Stimulated activated CD4-positive, alpha-beta T cell treated with anti-CD3 and anti-CD28 coated beads, Interleukin-12 subunit alpha, Interleukin-12 subunit beta, amount 100 ng/mL, for 24 hours (primary cell): ENCODE data around the gene UBN1.

Experiments
- DNase-seq, 2 experiments: peaks; one replicate each; pipeline ENCODE4 v3.0.0-alpha.2; 2020; ENCODE audit warnings: low read depth in 2 of 2

Gene UBN1

DNA sequence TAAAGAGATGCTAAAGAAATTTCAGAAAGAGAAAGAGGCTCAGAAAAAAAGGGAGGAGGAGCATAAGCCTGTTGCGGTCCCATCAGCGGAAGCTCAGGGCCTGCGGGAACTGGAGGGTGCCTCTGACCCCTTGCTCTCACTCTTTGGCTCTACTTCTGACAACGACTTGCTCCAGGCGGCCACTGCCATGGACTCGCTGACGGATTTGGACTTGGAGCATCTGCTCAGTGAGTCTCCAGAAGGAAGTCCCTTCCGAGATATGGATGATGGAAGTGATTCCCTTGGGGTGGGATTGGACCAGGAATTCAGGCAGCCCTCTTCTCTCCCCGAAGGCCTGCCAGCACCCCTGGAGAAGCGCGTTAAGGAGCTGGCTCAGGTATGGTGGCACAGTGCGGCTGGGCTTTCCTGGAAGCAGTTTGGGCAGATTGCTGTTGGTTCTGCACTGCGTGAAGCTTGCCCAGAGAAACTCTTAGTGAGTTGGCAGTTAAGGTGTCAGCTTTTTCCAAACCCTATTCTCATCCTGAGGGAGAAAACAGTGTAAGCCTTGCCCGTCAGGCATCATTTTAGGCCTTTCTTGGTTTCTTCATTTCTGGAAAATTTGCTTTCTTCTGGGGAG, 13.6 kb downstream of the UBN1 start:
- DNase-seq: no peak

DNA sequence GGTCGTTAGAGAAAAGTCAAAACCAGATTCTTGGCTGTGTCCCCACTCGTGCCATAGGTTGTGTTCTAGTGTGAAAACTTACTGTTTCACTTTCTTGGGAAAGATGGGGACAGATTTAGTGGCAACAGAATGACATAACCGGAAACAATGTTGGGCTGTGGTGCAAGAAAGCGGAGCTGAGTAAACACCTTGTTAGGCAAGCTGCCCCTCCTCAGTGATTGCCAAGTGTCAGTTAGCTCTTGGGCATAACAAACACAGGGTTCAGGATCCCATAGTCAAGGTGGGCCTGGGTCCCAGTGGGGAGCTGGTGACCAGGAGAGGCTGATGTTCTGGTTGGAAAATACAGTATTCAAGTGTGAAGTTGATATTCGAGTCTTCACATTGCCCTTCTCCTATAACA, 15.4 kb downstream of the UBN1 start:
- no peak for DNase-seq

DNA sequence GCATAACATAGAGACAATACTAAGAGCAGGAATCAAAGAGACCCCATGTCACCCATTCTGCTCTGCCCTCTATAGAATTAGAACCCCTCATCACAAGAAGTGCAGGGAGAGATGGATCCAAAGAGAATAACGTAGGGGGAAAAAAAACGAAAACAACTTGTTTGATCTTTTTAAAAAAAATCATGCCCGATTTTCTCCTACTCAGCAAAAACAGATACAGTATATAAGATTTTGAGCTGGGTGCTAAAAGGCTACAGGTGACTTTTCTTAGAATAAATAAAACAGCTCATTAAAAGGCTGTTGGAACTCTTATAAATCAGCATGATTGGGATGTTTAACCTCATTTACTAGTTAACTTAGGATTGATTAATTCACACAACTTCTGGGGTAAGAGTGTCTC, 17.4 kb downstream of the UBN1 start:
- DNase-seq: no peak

DNA sequence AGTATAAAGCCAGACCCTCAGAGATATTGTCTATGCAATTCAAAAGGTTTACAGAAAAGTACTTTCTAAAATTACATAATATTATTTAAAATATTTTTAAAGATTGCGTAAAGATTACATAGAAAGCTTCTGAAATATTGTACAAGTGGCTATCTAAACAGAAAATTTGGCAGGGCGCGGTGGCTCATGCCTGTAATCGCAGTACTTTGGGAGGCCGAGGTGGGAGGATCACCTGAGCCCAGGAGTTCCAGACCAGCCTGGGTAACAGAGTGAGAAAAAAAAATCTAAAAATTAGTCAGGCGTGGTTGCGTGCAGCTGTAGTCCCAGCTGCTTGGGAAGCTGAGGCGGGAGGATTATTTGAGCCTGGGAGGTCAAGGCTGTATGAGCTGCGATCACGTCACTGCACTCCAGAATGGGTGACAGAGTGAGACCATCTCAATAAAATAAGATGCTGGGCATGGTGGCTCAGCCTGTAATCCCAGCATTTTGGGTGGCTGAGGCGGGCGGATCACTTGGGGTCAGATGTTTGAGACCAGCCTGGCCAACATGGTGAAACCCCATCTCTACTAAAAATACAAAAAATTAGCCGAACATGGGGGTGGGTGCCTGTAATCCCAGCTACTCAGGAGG, 18.1 kb downstream of the UBN1 start:
- no peak for DNase-seq

DNA sequence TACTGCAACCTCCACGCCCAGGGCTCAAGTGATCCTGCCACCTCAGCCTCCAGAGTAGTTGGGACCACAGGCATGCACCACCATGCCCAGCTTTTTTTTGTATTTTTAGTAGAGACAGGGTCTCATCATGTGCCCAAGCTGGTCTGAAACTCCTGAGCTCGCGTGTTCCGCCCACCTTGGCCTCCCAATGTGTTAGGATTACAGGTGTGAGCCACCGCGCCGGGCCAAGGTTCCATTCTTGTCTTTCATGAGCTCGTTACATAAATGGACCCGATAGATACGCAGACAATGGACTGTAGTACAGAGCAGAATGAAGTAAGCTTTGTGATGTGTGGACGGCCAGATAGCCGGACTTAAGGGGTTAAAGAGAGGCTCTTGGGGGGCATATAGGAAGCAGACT, 19.3 kb downstream of the UBN1 start:
- no peak for DNase-seq

DNA sequence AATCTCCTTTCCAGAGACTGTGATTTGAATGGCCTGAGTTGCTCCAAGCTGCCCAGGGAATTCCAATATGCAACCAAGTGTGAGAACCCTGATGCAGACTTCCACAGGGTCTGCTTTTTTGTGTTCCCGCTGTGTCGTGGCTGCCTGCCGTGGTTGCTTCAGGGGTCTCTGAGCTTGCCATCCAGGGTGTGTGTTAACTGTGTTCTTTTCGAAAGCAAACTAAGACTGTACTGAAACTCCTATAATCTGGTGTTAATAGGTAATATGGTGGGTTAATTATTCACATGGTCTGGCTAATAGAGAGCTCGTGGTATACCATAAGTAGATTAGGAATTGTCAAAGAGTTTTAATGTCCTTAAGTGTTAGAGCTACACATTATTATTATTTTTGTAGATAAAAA, 20.7 kb downstream of the UBN1 start:
- no peak for DNase-seq

DNA sequence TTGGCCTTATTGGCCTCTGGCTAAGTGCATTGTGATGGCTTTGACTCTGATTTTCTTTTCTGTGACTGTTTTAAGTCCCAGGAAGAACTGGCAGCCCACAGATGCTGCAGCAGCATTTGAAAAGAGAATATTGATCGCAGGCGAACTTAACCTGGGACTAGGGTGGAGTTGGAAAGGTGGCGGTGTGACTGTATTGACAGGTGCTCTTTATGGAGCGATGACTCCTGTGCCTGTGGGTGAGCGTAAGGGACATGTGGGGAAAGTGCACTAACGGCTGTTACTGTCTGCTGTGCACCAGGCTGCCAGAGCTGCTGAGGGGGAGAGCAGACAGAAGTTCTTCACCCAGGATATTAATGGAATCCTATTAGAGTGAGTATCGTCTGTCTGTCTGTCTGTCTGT, 21.3 kb downstream of the UBN1 start:
- no peak for DNase-seq

DNA sequence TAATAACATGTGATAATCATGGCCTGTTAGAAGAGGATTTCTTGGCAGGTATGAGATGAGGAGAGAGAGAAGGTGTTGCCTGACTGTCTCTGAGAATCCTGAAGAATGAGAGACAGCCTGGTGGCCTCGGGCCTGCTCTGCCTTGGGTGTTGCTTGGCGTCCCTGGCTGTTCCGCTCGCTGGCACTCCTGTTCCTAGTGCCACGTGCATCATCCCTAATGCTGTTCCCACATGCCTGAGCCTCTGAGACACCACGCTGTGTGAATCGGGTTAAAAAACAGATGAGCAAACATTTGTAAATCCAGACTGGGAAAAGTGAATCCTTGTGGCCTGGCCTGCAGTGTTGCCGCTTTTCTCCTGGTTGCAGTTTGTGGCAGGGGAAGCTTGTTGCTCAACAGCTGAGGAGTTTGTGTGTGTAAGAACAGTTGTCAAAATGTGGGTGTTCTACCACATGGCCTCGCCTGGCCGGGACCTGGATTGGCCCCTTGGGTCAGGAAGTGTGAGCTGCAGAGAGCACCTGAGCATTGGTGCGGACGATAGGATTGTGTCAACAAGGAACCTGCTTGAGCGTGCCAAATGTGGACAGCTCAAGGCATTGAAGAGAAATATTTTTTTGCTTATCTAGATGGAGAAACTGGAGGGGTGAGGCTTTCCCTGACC, 22.0 kb downstream of the UBN1 start:
- DNase-seq: no peak

DNA sequence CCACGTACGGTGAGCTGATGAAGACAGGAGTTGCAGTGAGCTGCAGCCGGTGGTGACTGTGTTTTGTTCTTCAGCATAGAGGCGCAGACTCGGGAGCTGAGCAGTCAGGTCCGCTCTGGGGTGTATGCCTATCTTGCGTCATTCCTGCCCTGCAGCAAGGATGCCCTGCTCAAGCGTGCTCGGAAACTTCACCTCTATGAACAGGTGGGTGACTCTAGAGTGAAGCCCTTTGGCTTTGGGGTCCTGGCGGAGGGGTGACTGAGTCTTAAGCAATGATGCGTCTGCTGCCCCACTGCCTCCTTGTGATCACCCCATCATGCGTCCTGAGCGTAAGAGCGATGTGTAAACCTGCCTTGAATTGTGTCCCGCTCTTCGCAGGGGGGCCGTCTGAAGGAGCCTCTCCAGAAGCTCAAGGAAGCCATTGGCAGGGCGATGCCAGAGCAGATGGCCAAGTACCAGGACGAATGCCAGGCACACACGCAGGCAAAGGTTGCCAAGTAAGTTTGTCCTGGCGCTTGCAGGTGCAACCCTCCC, 22.9 kb downstream of the UBN1 start:
- DNase-seq: no peak

DNA sequence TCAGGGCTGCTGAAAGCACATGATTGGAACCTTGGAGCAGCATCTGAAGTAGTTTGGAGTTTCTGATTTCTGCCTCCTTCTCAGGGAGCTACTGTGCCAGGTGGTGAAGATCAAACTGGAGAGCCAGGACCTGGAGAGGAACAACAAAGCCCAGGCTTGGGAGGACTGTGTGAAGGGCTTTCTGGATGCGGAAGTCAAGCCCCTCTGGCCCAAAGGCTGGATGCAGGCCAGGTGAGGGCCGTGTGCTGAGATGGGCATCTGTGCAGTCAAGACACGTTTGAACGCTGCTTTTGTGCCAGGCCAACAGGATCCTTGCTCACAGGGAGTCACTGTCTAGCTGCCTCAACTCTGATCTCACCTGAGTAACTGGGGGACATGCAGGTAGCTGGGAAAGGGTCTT, 23.8 kb downstream of the UBN1 start:
- DNase-seq: no peak

DNA sequence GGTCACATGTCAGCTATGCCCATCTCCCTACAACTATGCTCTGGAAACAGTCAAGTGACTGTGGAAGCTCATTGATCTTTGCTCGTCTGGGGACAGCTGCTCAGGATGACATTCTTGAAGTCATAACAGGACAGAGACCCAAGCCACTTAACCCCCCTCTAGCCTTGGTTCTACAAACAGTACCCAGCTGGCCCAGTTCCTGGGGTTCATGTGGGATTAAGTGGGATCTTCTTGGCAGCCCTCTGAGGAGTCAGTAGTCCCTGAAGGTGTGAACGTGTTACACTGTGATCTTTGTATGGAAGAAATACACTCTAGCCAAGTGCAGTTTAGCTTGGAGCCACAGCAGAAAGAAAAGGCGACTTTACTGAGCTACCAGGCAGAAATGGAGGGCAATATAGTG, 25.8 kb downstream of the UBN1 start:
- no peak for DNase-seq

DNA sequence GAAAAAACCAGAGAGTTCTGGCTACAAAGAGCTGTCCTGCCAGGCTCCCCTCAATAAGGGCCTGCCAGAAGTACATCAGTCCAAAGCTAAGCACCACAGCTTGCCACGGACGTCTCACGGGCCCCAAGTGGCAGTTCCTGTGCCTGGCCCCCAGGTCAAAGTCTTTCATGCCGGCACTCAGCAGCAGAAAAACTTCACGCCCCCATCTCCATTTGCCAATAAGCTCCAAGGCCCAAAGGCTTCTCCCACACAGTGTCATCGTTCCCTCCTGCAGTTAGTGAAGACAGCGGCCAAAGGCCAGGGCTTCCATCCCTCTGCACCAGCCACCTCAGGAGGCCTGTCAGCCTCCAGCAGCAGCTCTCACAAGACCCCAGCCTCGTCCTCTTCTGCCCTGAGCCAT, 27.4 kb downstream of the UBN1 start:
- DNase-seq: no peak

DNA sequence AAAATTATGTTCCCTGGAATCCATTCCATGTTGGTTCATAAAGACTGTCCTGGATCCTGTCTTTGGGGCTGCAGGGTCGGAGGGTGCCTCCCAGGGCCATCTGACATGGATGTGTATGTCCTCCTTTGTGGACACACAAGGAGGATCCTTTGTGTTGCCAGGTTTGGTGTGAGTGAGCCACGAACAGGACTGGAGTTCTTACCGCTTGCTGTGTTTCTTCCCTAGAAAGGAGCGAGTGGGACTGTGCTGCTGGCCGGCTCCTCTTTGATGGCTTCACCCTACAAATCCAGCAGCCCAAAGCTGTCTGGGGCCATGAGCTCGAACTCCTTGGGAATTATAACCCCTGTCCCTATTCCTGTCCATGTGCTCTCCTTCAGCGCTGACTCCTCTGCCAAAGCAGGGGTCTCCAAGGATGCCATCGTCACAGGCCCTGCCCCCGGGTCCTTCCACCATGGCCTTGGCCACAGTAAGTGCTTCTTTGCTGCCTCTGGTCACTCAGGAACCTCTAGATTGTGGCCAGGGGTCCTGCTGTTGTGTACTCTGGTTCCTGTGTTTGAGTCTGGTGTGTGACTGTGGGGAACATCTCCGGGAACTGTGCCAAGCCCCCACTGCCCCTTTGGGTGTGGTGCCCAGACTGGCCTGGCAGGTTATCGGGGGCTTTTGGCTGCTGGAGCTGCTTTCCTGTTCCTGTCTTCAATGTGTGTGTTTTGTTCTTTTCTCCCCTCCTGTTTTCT, 29.5 kb downstream of the UBN1 start:
- no peak for DNase-seq

DNA sequence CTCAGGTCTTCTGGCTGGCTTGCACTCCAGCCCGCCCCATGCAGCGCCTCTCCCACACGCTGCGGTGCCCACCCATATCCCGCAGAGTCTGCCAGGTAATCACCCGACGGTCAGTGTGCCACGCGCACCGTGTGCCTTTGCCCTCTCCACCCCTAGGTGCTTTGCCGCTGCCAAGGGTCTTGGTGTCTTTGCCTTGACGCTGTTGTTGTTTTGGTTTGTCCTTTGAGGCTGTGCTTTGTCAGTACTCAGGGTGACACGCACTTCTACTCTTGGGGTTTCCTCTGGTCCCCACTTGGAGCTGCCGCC, 30.1 kb downstream of the UBN1 start:
- DNase-seq: no peak

DNA sequence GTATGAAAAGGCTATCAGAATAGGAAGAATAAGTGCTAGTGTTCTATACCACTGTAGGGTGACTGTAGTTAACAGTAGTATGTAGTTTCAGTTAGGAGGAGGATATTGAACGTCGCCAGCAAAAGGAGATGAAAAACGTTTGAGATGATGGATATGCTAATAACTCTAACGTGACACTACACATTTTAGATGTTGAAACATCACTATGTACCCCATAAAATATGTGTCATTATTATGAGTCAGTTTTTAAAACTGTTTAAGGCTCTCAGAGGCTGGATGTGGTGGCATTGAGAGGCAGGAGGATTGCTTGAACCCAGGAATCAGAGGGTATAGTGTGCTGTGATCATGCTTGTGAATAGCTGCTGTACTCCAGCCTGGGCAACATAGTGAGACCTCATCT, 31.8 kb downstream of the UBN1 start:
- DNase-seq: no peak

DNA sequence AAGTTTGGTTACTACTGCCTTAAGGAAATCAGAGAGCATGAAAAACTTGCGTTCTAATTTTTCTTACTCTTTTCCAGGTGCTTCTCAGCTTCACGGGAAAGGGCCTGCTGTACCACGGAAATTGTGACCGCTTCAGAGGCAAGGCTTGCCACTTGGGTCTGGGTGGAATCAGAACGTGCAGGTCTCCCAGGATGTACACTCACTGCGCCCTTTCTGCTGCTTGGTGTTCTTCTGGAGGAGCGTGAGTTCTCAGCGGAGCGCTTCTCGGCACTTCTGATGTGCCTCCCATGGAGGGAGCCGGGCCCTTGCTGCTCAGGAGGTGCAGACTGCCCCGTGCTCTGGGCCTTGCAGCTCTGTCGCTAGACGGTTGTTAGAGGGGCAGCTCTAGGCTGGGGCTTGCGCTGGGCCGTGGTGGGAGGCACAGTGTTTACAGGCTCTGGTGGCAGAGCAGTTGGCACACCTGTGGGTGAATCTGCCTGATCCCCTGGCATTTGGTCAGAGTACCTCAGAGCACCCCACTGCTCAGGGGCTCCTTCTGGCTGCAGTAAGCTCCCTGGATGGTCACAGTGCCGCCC, 32.8 kb downstream of the UBN1 start:
- no peak for DNase-seq

DNA sequence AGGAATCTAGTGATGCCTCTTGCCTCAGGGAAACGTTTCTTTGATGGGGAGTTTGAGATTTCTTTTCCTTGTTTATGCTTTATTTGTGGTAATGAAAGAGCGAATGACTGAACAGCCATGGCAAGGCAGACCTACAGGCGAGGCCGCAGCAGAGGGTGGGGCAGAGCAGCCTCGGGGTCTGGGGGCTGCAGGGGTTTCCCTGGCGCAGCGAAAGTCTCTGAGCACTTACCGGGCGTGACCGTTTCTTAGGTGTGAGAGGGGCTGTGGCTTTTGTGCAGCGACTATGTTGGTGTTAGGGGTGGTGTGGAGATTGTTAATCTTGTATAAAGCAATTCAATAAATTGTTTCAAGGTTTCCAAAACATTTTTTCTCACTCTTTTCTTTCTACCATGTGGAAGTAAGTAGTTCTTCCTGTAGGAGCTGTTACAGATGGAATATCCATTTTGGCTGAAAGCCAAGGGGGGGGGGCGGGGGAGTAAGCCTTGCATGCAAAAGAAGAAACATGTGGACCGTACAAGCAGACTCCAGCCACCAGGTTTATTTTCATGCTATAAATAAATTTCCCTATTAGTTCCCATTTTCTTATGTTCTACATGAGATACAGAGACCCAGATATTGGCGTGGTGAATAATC, 34.8 kb downstream of the UBN1 start:
- no peak for DNase-seq

DNA sequence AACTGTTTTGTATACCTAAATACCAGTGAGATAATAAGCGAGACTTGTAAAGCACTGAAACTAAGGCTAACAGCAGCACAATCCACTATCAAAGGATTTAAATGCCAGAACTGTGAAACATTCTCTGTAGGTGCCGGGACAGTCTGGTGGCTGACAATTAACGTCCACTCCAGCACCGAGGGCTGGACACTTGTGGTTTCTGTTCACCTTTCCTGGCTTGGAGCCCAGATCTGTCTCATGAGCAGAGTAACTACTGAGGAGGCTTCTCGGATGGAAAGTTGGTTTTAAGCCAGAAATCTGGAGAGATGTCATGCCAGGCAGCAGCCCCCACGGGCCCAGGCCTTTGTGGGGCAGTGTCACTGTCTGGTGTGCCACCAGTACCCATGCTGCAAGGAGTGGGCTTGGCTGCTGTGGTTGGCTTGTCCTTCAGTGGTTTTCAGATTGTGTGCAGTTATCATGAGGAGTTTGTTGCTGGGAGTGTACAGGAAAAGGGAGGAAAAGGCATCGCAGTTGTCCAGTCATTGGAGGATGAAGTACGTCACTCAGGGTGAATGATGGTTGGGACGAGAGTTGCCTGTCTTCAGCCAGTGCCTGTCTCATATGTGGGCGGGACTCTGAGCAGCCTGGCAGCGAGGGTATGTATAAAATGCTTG, 35.5 kb downstream of the UBN1 start:
- no peak for DNase-seq

DNA sequence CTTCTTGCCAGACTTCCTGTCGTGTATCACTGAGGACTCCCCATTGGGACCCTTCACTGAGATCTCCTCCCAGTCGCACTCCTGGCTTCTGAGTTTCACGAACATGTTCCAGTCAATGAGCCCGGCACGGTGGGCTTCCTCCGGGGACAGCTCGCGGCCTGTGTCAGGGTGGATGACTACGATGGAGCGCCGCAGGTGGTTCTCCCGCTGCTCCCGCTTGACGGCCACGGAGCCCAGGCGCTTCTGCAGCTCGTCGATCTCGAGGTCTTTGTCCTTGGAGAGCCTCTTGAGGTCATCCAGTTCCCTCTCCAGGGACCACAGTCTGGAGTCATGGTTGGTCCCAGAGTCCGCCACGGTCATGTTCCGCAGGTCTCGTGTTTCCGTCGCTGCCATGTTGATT, 36.2 kb downstream of the UBN1 start:
- DNase-seq: no peak

DNA sequence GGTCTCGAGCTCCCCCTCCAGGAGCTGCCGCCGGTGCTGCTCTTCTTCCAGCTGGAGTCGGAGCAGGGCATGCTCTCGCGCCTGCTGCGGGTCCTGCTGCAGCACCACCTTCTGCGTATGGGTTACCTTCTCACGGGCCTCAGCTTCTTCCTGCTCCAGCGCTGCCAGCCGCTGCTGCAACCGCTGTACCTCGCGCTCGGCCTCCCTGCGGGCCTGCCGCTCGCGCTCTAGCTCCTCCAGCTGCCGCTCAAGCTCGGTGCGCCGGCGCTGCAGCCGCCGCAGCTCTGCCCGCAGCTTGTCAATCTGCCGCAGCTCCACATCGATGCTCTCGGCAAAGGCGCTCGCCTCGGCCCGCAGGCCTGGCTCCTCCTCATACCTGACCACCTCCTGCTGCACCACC, 36.9 kb downstream of the UBN1 start:
- DNase-seq: no peak
